Measurements from ENCODE around the gene SMC1A.

DNA sequence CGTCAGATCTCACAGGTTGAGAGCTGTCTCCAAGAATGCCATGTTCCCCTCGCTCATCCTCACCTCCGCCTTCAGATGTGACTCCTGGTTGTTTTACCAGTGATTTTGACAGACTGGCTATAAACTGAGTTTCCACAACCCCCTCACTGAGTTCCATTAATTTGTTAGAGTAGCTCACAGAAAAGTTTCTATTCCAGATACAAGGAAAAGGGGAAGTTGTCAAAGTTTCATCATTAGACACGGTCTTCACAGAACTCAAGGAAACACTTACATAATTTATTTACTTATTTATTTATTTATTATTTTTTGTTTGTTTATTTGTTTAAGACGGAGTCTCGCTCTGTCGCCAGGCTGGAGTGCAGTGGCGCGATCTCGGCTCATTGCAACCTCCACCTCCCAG lies 85.4 kb downstream of the SMC1A start:
- TF ChIP-seq POLR2A (IDR thresholded peaks at IDR 0.05; ENCODE audit: low read depth) = no peak
- no peak for TF ChIP-seq EP300 (IDR thresholded peaks at IDR 0.05)
- no peak for TF ChIP-seq CTCF (IDR thresholded peaks at IDR 0.05)
- no peak for TF ChIP-seq POLR2AphosphoS5 (IDR thresholded peaks at IDR 0.05)

Measured in esophagus muscularis mucosa (tissue), 4 donors.